ENCODE measurements around the gene HILPDA.

DNA sequence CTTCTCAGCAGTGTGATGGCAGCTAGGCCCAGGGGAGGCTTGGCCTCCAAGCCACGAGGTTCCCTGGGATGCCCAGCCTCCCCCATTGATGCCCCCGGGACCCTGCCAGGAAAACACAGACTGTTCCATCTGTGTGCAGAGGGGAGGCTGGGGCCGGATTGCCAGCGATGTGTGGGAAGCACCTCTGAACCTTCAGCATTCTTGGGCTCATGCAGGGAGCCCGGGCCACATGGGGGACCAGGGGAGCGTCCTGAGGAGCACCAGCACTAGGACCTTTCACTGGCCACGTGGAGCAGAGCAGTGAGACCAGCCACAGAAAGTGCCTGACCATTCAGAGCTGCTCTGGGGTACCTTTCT lies 48.5 kb upstream of the HILPDA start:
- TF ChIP-seq, protein P1, sequence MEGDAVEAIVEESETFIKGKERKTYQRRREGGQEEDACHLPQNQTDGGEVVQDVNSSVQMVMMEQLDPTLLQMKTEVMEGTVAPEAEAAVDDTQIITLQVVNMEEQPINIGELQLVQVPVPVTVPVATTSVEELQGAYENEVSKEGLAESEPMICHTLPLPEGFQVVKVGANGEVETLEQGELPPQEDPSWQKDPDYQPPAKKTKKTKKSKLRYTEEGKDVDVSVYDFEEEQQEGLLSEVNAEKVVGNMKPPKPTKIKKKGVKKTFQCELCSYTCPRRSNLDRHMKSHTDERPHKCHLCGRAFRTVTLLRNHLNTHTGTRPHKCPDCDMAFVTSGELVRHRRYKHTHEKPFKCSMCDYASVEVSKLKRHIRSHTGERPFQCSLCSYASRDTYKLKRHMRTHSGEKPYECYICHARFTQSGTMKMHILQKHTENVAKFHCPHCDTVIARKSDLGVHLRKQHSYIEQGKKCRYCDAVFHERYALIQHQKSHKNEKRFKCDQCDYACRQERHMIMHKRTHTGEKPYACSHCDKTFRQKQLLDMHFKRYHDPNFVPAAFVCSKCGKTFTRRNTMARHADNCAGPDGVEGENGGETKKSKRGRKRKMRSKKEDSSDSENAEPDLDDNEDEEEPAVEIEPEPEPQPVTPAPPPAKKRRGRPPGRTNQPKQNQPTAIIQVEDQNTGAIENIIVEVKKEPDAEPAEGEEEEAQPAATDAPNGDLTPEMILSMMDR (IDR thresholded peaks at IDR 0.05): no peak
- TF ChIP-seq POLR2AphosphoS5 (IDR thresholded peaks at IDR 0.05; ENCODE audit: insufficient read depth in 1 of 2, low read depth in 1 of 2): no peak
- TF ChIP-seq POLR2A (IDR thresholded peaks at IDR 0.05): no peak
